Measurements from ENCODE around the gene UTP14A.
"Not testable (repeated sequence)": the region's sequence is repeated elsewhere in the genome, so short reads cannot be mapped to it uniquely, and the experiment has no call there.

The UTP14A gene, protein sequence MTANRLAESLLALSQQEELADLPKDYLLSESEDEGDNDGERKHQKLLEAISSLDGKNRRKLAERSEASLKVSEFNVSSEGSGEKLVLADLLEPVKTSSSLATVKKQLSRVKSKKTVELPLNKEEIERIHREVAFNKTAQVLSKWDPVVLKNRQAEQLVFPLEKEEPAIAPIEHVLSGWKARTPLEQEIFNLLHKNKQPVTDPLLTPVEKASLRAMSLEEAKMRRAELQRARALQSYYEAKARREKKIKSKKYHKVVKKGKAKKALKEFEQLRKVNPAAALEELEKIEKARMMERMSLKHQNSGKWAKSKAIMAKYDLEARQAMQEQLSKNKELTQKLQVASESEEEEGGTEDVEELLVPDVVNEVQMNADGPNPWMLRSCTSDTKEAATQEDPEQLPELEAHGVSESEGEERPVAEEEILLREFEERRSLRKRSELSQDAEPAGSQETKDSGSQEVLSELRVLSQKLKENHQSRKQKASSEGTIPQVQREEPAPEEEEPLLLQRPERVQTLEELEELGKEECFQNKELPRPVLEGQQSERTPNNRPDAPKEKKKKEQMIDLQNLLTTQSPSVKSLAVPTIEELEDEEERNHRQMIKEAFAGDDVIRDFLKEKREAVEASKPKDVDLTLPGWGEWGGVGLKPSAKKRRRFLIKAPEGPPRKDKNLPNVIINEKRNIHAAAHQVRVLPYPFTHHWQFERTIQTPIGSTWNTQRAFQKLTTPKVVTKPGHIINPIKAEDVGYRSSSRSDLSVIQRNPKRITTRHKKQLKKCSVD

DNA sequence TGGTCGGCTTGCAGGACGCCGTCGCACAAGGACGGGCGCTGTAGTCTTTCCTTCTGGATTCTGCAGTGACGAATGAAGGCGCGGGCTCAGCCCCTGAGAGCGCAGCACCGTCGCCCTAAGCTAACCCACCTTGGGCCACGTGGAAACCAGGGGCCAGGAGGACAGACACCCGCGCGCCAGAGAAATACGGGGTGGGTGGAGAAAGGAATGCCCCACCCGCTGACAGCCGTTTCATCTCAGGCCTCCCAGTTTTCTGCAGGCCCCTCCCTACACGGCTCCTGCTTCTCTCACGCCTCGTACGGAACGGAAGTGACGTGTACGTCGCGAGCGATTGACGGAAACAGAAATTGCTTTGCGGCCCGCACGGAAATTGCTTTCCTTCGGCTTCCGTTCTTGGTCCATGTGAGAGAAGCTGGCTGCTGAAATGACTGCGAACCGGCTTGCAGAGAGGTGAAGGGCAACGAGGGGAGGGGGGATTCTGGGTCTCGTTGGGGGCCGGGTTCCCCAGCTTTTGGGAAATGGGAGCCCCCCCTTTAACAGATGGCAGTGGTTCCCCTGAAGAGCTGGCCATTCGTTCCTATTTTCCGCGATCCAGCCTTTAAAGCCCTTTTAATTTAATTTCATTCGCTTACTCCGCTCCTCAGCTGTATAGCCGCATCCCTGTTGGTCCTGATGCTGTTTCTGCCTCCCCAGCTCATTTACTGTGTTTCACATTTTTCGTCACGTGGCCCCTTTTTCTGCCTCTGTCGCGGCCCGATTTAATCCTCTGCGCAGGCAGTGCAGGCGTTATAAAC is at the start of gene UTP14A:
TSS of gene UTP14A (plus strand) at position 378 of the 794 bp plus-strand sequence. CDS start at position 425, 47 bp downstream.
- DNase-seq (ENCODE audit: low read depth, low spot score) = peak; percentile 98

DNA sequence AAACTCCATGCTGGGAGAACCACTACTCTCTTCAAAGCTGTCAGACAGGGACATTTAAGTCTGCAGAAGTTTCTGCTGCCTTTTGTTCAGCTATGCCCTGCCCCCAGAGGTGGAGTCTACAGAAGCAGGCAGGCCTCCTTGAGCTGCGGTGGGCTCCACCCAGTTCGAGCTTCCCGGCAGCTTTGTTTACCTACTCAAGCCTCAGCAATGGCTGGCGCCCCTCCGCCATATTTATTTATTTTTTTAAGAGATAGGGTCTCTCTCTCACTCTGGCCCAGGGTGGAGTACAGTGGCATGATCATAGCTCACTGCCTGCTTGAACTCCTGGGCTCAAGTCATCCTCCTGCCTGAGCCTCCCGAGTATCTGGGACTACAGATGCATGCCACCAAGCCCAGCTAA is 46.8 kb upstream of the UTP14A start:
- not testable (repeated sequence) for DNase-seq (ENCODE audit: low read depth, low spot score)

DNA sequence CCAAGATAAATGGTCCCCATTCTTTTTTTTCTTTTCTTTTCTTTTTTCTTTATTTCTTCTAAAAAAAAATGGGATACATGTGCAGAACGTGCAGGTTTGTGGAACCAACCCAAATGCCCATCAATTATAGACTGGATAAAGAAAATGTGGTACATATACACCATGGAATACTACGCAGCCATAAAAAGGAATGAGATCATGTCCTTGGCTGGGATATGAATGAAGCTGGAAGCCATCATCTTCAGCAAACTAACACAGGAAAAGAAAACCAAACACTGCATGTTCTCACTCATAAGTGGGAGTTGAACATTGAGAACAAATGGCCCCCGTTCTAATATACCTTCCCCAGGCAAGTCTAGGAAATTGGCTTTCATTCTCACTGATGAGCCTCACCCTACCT is 39.6 kb upstream of the UTP14A start:
- not testable (repeated sequence) for DNase-seq (ENCODE audit: low read depth, low spot score)

DNA sequence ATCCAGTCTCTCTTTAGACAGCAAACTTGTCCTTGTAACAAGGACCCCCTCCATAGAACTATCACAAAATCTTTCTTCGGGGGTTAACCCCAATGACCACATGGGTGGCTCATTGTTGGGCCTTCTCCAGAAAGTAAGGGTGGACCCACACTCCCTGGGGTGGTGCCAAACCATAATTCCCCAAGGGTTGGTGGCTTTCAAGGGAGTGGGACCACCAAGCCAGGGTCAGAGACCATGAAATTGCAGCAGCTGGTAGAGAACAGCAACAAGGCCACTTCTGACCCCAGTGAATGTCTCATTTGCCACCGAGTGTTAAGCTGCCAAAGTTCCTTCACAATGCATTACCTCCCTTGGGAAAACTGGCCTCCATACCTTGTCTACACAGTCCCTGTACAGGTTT is 33.4 kb upstream of the UTP14A start:
- no peak for DNase-seq (ENCODE audit: low read depth, low spot score)

DNA sequence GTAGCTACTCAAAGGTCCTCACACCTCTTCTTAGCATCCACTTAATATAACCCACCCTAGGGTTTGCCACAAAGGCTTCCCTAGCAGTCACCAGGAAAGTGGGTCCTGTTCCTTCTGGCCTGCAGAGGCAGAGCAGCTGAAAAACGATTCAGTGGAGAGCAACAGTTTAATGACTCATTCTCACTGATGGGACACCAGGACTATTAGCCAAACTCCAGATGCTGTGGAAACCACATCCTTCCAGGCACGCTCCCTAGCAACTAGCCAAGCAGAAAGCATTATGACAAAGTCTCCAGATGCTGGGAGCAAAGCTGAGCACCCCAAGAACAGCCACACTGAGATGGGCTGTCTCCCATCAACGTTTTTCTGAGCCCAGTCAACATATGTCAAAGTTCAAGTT is 30.3 kb upstream of the UTP14A start:
- no peak for DNase-seq (ENCODE audit: low read depth, low spot score)

DNA sequence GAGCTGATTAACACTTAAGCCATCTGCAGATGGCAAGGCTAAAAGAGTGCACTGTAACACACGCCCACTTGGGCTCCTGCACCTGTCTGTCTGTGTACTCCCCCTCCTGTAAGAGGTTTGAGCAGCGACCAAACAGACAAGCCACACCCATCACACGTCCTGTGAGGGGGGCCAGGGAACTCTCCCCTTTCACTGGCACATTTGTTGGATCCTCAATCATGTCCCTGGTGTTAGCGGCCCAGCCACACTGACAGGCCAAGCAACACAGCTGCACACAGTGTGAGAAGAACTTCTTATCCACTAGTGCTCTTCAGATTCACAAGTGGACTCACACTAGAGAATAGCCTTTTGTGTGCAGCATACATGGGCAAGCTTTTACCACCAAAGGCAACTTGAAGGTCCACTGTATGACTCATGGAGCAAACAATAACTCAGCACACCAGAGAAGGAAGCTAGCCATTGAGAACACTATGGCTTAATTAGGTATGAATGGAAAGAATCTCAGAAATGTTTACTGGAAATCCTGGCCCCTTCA is 29.1 kb upstream of the UTP14A start:
- peak; percentile 10 for DNase-seq (ENCODE audit: low read depth, low spot score)

DNA sequence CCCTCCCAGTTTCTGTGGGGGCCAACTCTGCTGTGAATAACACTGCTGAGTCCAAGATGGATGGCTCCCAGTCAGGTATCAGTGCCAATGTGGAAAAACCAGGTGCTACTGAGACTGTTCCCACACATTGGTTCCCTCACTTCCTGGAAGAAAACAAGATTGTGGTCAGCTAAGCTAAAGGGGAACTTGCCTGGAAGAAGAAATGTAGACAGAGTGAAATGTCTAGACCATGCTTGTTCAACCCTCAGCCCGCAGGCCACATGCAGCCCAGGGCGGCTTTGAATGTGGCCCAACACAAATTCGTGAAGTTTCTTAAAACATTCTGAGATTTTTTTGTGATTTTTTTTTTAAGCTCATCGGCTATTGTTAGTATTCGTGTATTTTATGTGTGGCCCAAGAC is 28.6 kb upstream of the UTP14A start:
- DNase-seq (ENCODE audit: low read depth, low spot score) = no peak

DNA sequence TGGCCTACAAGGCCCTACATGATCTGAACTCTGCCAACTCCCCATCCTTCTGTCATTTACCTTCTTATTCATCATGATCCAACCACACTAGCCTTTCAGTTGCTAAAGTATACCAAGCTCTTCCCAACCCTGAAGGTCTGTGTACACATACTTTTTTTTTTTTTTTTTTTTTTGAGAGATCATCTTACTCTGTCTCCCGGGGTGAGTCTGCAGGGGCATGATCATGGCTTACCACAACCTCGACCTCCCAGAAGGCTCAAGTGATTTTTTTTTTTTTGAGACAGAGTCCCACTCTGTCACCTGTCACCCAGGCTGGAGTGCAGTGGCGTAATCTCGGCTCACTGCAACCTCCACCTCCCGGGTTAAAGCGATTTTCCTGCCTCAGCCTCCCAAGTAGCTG is 5.9 kb upstream of the UTP14A start:
- no peak for DNase-seq (ENCODE audit: low read depth, low spot score)

DNA sequence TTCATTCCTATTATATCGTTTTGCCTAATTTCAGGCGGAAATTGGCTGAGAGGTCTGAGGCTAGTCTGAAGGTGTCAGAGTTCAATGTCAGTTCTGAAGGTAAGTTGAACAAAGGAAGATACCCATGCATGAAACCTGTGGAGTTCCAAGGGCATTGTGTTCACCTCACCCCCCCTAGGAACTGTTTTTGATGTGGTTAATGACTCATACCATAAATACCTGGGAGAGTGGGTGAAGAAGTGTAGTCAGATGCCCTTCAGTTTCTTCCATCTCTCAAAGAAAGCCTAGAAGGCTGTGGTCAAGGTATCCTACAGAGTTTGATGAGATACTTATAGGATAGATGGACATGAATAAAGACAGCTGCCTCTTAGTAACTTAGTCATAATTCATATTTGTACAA is 2.7 kb downstream of the UTP14A start:
- DNase-seq (ENCODE audit: low read depth, low spot score) = no peak

DNA sequence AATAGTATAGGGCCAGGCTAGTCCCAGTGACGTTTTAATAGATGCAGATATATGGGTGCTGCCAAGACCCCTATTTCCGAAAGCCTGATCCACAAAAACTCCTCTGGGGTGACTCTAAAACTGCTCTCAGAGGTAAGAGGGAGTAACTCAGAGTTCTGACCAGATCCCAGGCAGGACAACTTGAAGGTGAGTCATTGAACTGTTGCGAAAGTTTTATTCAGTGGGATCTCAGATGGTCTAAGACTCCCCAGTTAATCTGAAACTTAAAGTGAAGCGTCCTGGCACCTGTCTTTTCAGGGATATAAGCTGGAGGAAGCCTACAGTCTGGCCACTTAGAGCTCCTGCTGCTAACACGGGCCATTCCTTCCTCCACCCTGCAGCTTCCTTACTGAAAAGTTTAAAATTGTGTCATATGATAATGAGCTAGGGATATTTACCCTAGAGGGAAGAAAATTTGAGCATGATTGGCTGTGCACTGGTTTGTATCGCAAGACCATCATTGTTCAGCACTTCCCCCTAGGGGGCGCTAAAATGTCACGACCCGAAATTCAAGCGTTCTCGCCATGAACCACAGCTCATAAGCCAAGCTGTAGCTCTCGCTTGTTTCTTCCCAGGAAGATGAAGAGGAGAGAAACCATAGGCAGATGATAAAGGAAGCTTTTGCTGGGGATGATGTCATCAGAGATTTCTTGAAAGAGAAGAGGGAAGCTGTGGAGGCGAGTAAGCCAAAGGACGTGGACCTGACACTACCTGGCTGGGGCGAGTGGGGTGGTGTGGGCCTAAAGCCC is 19.5 kb downstream of the UTP14A start:
- peak; percentile 78 for DNase-seq (ENCODE audit: low read depth, low spot score)

DNA sequence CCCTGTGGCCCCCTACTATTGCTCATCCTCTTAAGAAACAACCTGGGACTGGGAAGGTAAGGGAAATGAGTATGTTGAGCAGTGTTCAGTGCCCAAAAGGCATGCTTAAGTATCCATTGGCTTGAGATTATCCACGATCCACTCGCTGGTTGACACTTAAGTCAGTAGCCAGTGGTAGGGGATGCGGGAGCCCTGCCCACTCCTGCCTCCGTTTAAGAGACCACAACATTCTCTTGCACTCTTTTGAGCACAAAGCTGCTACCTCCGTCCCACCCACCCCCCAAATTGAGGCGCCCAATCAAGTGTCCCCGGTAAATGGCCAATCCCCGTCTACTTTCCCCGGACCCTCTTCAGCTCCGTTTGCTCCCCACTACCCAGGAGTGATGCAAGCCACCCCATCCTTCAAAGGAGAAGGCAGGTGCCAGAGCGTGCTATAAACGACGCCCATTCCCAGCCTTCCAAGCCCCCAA is 25.0 kb downstream of the UTP14A start:
- DNase-seq (ENCODE audit: low read depth, low spot score) = no peak

DNA sequence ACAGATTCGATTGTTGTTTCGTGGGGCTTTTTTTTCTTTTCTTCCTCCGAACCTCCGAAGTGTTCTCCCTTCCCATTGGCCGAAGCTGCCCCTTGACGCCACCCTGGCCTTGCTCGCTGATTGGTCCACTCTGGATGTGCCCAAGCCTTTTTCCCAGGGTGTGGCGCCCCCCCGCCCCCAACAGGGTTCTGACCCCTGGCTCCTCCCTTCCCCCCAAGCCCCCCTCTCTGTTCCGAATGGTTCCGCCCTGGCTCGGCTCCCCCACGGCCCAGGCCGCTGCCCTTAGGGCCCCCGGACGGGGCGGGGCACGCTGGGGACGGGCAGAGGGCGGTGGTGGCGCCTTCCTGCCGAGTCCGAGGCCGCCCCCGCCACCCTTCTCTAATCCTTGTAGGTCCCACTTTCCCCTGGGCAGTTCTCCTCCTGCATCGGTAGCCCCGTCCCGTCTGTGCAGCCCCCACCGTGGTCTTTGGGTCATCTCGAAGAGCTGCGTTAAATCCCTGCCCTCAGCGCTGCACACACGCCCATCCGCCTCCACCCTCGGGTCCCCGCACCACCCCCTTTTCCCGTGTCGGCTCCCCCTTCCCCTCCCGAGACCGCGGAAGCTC is 25.5 kb downstream of the UTP14A start:
- peak; percentile 96 for DNase-seq (ENCODE audit: low read depth, low spot score)

DNA sequence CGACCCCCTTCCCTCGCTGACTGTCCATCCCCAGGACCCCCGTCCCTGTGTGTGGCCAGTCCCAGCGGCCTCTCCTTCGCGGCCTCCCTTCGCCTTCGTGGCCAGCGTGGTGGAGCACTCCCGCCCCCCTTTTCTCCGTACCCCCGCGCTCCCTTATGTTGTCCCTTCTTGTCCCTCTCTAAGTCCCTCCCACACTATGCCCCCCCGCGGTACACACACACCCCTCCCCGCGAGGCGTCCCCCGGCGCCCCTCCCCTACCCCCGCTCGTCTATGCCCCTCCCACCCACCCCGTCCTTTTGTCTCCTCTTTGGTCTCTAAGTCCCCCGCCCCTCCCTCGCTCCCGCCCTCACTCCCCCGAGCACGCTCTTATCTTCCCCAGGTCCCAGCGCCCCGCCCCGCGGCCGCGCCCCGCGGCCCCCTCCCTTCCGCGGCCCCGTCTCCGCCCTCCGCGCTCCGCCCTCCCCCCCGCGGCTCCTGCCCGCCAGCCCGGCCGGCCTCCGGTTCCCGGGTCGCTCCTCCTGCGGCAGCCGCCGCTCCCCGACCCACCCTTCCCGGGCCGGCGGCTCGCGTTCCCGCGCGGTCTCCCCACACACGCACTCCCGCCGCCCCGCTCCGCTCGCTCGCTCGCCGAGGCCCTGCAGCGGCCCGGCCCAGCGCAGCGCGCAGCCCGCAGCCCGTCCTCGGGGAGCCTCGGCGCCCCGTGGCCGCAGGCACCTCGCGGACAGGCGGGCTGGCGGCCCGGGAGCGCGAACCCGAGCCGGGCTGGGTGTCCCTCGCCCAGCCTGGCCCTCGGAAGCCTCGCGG is 26.3 kb downstream of the UTP14A start:
- DNase-seq (ENCODE audit: low read depth, low spot score) = no peak

DNA sequence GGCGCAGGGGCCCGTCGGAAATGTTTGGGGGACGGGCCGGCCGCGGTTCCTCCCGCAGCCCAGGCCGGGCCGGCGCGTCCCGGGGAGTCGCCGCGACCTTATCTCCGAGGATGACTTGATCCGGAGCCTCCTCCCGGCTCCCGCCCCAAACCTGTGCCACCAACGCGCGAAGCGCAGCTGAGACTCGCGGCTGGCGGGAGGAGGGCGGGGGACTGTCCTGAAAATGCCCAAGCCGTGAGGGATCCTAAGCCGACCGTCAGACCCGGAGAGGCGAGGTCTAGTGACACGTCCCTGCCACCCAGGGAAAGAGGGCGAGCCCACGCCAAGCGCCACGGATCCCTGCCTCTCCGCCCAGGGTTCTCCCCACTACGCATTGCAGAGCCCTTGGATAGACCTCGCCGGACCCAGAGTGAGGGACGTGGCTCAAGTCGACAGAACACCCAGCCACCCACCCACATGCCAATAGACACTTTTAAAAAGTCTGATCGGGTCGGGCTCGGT is 26.9 kb downstream of the UTP14A start:
- DNase-seq (ENCODE audit: low read depth, low spot score) = peak; percentile 63

DNA sequence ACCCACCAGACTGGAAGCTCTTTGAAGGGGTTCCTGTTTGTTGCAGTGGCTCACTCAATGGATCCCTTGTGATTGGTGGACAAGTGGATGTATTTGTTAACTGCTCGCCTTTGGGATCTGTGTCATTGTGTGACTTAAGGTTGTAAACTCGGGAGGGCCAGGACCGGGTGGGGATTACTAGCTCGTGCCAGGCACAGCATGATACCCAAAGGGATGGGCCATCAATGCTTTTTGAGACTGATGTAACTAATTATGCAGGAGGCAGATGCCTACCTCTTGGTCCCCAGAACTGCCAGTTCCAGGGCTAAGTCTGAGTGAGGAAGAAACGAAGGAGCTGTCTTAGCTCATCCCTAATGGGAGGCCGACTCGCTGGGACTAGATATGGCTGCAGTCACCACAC is 27.7 kb downstream of the UTP14A start:
- peak; percentile 20 for DNase-seq (ENCODE audit: low read depth, low spot score)

DNA sequence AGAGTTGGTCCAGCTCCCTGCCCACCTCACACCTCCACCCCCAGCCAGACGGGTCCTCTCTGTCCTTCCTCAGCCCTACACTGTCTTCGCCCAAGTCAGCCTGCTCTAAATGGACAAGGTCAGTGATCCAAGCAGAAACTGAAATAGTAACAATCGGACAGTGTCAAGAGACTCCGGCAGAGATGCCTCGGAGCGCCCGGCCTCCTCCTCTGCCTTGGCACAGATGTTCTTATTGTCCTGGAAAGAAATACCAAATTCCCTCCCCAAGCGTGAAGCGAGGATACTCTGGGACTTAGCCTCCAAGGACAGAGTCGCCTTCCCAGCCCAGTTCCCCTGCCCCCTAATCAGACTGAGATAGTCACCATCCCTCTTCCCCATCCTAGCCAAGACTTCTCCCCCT is 28.5 kb downstream of the UTP14A start:
- DNase-seq (ENCODE audit: low read depth, low spot score) = peak; percentile 22

DNA sequence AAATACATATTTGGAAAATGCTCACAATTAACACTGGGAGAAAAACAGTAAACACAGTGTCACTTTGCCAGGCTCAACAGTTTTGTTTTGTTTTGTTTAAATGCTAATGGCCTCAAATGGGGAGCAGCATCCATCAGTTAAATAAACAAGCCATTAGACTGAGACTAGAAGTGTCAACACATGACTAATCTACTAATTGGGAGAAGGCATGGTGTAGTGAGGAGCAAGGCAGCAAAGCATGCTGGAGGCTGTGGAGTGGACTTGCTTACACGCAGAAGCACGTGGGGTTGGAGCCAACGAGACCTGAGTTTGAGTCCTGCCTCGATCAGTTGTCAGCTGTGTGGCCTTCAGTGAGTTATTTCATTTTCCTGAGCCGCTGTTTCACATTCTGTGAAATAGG is 29.0 kb downstream of the UTP14A start:
- no peak for DNase-seq (ENCODE audit: low read depth, low spot score)

DNA sequence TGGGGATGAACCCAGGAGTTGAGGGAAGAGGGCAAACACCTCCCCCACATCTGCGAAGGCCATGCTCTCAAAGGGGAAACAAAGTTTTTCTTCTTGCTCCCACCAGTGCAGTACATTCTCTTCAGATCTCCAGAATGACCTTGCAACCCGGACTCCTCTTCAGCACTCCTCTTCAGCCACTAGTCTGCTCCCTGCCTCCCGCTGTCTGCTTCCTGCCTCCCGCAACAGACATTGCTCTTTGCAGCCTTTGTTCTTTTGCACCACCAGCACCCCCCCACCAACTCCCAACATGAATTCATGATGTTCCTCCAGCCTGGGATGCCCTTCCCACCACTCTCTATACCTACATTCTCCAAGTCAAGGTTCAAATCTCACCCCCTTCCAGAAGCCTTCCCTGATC is 32.1 kb downstream of the UTP14A start:
- peak; percentile 23 for DNase-seq (ENCODE audit: low read depth, low spot score)

DNA sequence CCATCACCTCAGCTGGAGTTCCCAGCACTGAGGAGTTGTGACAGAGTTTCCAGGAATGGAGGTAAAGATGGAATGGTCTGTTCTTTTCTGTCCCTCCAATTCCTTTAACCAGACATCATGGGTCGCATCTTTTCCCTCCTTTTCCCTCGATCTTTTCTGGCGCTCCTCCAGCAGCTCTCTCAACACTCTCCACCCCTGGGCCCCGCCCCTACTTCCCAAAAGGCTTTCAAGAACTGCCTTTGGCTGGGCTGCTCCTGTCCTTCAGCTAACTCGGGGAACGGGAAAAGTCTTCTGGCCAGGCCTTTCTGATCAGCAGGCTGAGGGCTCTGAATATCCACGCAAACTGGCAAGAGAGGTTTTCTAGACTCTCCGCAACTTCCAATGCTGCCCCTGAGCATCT is 34.0 kb downstream of the UTP14A start:
- peak; percentile 72 for DNase-seq (ENCODE audit: low read depth, low spot score)

Measured in ELF-1 (cell line).